Measurements from ENCODE around the gene TST.

DNA sequence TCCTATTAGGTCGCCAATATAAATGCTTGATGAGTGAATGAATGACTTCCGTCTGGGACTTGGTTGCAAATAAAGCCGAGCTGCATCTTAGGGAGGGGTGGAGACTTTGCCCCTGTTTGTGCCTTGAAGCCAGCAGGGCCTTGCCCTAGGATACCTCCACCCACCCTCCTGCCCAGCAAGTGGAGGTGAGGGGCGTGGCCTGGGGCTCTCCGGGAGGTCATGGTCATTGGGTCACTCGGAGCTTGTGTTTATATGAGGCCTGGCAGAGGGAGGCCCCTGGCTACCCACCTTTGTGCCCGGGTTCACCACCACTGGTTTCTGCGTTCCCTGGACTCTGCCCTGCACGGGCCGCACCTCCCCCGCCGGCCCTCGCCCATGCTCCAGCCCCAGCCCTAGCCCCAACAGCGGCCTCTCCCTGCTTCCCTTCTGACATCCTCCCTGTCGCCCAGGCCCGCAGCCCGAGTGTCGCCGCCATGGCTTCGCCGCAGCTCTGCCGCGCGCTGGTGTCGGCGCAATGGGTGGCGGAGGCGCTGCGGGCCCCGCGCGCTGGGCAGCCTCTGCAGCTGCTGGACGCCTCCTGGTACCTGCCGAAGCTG is 4.6 kb upstream of the TST start:
- TF ChIP-seq, protein P1, sequence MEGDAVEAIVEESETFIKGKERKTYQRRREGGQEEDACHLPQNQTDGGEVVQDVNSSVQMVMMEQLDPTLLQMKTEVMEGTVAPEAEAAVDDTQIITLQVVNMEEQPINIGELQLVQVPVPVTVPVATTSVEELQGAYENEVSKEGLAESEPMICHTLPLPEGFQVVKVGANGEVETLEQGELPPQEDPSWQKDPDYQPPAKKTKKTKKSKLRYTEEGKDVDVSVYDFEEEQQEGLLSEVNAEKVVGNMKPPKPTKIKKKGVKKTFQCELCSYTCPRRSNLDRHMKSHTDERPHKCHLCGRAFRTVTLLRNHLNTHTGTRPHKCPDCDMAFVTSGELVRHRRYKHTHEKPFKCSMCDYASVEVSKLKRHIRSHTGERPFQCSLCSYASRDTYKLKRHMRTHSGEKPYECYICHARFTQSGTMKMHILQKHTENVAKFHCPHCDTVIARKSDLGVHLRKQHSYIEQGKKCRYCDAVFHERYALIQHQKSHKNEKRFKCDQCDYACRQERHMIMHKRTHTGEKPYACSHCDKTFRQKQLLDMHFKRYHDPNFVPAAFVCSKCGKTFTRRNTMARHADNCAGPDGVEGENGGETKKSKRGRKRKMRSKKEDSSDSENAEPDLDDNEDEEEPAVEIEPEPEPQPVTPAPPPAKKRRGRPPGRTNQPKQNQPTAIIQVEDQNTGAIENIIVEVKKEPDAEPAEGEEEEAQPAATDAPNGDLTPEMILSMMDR (IDR thresholded peaks at IDR 0.05 in 2 of 3, conservative IDR thresholded peaks at IDR 0.05 in 1 of 3; ENCODE audit: insufficient read depth in 2 of 3, low read depth in 1 of 3, low read length in 3 of 3), result no peak
- no peak for TF ChIP-seq NFE2 (IDR thresholded peaks at IDR 0.05; ENCODE audit: low read depth)
- no peak for TF ChIP-seq RBM17 (IDR thresholded peaks at IDR 0.05; ENCODE audit: borderline replicate concordance, low read depth, low read length)
- TF ChIP-seq, protein P2, sequence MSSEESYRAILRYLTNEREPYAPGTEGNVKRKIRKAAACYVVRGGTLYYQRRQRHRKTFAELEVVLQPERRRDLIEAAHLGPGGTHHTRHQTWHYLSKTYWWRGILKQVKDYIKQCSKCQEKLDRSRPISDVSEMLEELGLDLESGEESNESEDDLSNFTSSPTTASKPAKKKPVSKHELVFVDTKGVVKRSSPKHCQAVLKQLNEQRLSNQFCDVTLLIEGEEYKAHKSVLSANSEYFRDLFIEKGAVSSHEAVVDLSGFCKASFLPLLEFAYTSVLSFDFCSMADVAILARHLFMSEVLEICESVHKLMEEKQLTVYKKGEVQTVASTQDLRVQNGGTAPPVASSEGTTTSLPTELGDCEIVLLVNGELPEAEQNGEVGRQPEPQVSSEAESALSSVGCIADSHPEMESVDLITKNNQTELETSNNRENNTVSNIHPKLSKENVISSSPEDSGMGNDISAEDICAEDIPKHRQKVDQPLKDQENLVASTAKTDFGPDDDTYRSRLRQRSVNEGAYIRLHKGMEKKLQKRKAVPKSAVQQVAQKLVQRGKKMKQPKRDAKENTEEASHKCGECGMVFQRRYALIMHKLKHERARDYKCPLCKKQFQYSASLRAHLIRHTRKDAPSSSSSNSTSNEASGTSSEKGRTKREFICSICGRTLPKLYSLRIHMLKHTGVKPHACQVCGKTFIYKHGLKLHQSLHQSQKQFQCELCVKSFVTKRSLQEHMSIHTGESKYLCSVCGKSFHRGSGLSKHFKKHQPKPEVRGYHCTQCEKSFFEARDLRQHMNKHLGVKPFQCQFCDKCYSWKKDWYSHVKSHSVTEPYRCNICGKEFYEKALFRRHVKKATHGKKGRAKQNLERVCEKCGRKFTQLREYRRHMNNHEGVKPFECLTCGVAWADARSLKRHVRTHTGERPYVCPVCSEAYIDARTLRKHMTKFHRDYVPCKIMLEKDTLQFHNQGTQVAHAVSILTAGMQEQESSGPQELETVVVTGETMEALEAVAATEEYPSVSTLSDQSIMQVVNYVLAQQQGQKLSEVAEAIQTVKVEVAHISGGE (CRISPR knock-in tag; IDR thresholded peaks at IDR 0.05), result no peak
- no peak for TF ChIP-seq RCOR1 (IDR thresholded peaks at IDR 0.05; ENCODE audit: borderline replicate concordance in 1 of 2, low read depth in 2 of 2, low read length in 2 of 2)
- no peak for TF ChIP-seq ZNF644 (tag; IDR thresholded peaks at IDR 0.05; ENCODE audit: low read depth)
- no peak for TF ChIP-seq HIVEP1 (CRISPR knock-in tag; IDR thresholded peaks at IDR 0.05)
- TF ChIP-seq, protein P3, sequence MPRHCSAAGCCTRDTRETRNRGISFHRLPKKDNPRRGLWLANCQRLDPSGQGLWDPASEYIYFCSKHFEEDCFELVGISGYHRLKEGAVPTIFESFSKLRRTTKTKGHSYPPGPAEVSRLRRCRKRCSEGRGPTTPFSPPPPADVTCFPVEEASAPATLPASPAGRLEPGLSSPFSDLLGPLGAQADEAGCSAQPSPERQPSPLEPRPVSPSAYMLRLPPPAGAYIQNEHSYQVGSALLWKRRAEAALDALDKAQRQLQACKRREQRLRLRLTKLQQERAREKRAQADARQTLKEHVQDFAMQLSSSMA (CRISPR knock-in tag; IDR thresholded peaks at IDR 0.05), result no peak
- TF ChIP-seq FOXJ3 (CRISPR knock-in tag; IDR thresholded peaks at IDR 0.05), result no peak
- TF ChIP-seq, protein P4, sequence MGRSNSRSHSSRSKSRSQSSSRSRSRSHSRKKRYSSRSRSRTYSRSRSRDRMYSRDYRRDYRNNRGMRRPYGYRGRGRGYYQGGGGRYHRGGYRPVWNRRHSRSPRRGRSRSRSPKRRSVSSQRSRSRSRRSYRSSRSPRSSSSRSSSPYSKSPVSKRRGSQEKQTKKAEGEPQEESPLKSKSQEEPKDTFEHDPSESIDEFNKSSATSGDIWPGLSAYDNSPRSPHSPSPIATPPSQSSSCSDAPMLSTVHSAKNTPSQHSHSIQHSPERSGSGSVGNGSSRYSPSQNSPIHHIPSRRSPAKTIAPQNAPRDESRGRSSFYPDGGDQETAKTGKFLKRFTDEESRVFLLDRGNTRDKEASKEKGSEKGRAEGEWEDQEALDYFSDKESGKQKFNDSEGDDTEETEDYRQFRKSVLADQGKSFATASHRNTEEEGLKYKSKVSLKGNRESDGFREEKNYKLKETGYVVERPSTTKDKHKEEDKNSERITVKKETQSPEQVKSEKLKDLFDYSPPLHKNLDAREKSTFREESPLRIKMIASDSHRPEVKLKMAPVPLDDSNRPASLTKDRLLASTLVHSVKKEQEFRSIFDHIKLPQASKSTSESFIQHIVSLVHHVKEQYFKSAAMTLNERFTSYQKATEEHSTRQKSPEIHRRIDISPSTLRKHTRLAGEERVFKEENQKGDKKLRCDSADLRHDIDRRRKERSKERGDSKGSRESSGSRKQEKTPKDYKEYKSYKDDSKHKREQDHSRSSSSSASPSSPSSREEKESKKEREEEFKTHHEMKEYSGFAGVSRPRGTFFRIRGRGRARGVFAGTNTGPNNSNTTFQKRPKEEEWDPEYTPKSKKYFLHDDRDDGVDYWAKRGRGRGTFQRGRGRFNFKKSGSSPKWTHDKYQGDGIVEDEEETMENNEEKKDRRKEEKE (IDR thresholded peaks at IDR 0.05; ENCODE audit: borderline replicate concordance in 1 of 2, control insufficient read depth in 1 of 2, low read depth in 2 of 2, low read length in 1 of 2), result no peak
- TF ChIP-seq POLR2AphosphoS5 (IDR thresholded peaks at IDR 0.05; ENCODE audit: control insufficient read depth, insufficient read depth, low read depth, low read length), result no peak
- TF ChIP-seq ATF1 (CRISPR knock-in tag; IDR thresholded peaks at IDR 0.05), result no peak
- no peak for TF ChIP-seq ATF1 (tag; IDR thresholded peaks at IDR 0.05)
- TF ChIP-seq SIN3B (IDR thresholded peaks at IDR 0.05; ENCODE audit: low read depth), result no peak
- TF ChIP-seq ZNF274 (IDR thresholded peaks at IDR 0.05; ENCODE audit: borderline replicate concordance, low read depth, low read length), result no peak

Data from K562 (cell line).